Upper lobe of right lung (tissue), 1 donor: ENCODE results near the gene RAB8A. TPM values are rescaled to one million over a fixed set of nuclear protein-coding genes. Genes with fewer than 3 reads are reported as not detected.

ENCODE experiments used
- ATAC-seq: fragments of 200-7000 bp; cut with Tn5 transposase; one replicate; pipeline ENCODE4 v1.9.1; 2020; ENCODE audit warnings: mild to moderate bottlenecking, moderate library complexity
- DNase-seq: peaks from one replicate; pipeline ENCODE4 v3.0.0-alpha.2; 2020
- H3K27ac ChIP-seq: fragments of 200-600 bp; one replicate; pipeline ENCODE4 v1.8.0; 2022
- H3K27me3 ChIP-seq: fragments of 200-600 bp; one replicate; pipeline ENCODE4 v1.8.0; 2022; ENCODE audit warnings: mild to moderate bottlenecking
- H3K36me3 ChIP-seq: fragments of 200-600 bp; one replicate; pipeline ENCODE4 v1.8.0; 2022
- H3K4me1 ChIP-seq: fragments of 200-600 bp; one replicate; pipeline ENCODE4 v1.8.0; 2022
- H3K4me3 ChIP-seq: fragments of 200-600 bp; one replicate; pipeline ENCODE4 v1.8.0; 2022; ENCODE audit warnings: mild to moderate bottlenecking
- H3K9me3 ChIP-seq: fragments of 200-600 bp; one replicate; pipeline ENCODE4 v1.8.0; 2022
- intact Hi-C: fragments of 100-400 bp; cut with DNase I; formaldehyde crosslinking; loops from one replicate; pipeline ENCODE4 v1.11.0; 2022
- total RNA-seq: library from RNA; stranded (reverse); fragmentation: NEBNext Ultra II Directional; extraction: Animal tissue kit (Norgen Biotek cat#: 25700); gene quantifications from one replicate; pipeline ENCODE4 v1.2.1, GENCODE V29; 2021
- TF ChIP-seq, protein P1 (sequence below): fragments of 200-600 bp; IDR thresholded peaks from one replicate; pipeline ENCODE4 v1.8.0; 2022; ENCODE audit warnings: antibody characterized with exemption
- donor health status: DM: no; HTN: yes; CAD: no; lungs with severe emphysema.

RAB8A gene
- total RNA-seq, 1 donor from 2014 or later, result 101 TPM

DNA sequence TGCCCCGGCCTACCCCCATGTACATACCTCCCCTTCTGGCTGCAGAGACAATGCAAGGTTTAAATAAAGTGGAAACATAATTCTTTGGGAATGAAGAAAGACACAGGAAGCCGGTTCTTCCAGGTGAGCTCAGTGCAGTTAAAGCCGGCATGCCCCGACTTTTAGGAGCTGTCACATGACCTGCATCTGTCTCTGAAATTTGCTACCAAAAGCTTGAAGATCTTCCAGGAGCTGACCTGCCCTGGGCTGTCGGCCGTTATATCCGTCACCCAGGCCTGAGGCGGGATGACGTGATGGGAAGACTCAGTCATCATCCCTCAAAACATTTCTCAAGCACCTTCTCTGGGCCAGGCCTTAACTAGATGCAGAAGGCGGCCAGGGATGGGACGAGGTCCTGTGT lies 10.3 kb downstream of the RAB8A start:
- H3K9me3 ChIP-seq, result no peaks in the 10 kb centered on the region
- H3K4me3 ChIP-seq, result no peak overlapping the region
- intact Hi-C loops, result no loop called here
- H3K36me3 ChIP-seq, result peaks cover 92% of the 10 kb centered on the region
- no peak overlapping the region for H3K27ac ChIP-seq
- DNase-seq (no peak), ATAC-seq (no peak)
- TF ChIP-seq, protein P1, sequence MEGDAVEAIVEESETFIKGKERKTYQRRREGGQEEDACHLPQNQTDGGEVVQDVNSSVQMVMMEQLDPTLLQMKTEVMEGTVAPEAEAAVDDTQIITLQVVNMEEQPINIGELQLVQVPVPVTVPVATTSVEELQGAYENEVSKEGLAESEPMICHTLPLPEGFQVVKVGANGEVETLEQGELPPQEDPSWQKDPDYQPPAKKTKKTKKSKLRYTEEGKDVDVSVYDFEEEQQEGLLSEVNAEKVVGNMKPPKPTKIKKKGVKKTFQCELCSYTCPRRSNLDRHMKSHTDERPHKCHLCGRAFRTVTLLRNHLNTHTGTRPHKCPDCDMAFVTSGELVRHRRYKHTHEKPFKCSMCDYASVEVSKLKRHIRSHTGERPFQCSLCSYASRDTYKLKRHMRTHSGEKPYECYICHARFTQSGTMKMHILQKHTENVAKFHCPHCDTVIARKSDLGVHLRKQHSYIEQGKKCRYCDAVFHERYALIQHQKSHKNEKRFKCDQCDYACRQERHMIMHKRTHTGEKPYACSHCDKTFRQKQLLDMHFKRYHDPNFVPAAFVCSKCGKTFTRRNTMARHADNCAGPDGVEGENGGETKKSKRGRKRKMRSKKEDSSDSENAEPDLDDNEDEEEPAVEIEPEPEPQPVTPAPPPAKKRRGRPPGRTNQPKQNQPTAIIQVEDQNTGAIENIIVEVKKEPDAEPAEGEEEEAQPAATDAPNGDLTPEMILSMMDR, result no peak
- peaks cover 4% of the 10 kb centered on the region for H3K4me1 ChIP-seq
- H3K27me3 ChIP-seq, result no peaks in the 10 kb centered on the region

DNA sequence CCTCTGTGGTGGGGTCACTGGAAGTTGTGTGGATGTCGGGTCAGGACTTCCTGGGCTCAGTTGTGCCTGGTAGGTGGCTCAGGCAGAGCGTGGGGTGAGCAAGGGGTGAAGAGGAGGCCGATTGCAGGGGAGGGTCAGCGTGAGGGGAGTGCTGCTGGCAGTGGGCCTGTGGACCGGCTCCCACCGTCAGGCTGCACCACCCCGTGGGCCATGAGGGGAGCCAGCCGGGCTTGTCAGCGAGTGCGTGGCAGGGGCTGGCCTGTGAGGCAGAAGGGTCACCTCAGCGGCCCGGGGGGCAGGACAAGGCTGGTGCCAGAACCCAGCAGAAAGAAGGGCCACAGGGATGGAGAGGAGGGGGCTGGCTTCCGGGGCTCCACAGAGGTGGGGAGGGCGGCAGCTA lies 13.3 kb downstream of the RAB8A start:
- TF ChIP-seq, protein P1, result no peak
- Histone ChIP-seq H3K27me3 (no peaks in the 10 kb centered on the region), H3K9me3 (no peaks in the 10 kb centered on the region), H3K4me3 (no peak overlapping the region), H3K27ac (no peak overlapping the region), H3K4me1 (no peaks in the 10 kb centered on the region), H3K36me3 (peaks cover 98% of the 10 kb centered on the region)
- intact Hi-C loops, result no loop called here
- DNase-seq (no peak), ATAC-seq (no peak)

DNA sequence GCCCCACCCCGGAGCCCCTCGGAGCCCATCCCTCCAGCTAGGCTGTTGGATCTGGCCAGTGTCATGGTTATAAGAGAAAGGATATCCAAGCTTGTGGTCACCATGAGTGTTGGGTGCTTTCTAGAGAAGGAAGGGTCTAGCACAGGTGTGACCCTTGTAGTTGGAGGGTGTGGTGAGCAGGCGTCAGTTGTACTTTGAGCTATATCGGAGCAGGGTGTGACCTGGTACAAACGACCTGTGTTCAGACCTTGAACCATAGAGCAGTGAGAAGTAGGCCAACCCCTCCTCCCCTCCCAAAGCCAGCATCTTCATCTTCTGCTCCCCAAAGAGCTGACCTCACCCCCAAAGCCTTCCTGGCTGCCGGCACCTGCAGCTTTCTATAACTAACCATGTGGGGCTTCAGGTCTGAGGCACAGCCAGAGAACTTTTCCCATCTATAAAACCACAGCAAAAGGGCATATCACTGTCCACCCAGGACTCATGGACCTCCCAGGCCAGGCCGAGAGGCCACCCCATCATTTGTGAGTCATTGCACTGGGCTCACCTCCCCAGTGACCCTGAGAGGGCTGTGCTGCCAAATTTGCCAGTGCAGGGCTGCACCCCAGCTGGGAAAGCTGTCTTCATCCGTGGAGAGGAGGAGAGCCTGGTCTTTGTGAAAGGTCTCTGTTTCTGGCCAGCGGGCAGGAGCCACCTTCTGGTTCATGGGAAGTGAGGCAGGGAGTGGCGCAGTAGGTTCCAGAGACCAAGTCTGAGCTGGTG lies 14.2 kb downstream of the RAB8A start:
- no peak overlapping the region for H3K27ac ChIP-seq
- H3K36me3 ChIP-seq, result peaks cover 98% of the 10 kb centered on the region
- TF ChIP-seq, protein P1, result no peak
- H3K4me3 ChIP-seq, result no peak overlapping the region
- ATAC-seq (no peak), DNase-seq (no peak)
- no peaks in the 10 kb centered on the region for H3K4me1 ChIP-seq
- intact Hi-C loops, result no loop called here
- no peaks in the 10 kb centered on the region for H3K27me3 ChIP-seq
- H3K9me3 ChIP-seq, result no peaks in the 10 kb centered on the region

DNA sequence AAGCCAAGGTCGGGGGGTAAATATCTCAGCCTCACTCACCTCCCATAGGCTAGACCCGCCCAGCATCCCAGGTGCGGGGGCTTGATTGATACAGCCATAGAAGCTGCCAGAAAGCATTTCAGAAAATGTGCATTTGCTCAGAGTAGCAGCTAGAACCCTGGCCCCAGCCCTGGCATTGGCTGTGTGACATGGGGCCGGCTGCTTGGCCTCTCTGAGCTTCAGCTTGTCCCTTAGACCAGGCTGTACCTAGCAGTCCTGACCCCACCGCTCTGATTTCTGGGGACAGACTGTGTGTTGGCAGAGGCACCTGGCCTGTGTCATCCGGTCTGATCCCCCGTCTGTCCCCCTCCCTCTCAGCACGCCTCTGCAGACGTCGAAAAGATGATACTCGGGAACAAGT lies 15.4 kb downstream of the RAB8A start:
- Histone ChIP-seq H3K4me3 (no peak overlapping the region), H3K36me3 (peaks cover 89% of the 10 kb centered on the region), H3K9me3 (no peaks in the 10 kb centered on the region), H3K4me1 (no peaks in the 10 kb centered on the region), H3K27me3 (no peaks in the 10 kb centered on the region), H3K27ac (no peak overlapping the region)
- intact Hi-C loops, result no loop called here
- no peak for ATAC-seq
- no peak for DNase-seq
- TF ChIP-seq, protein P1, result no peak

DNA sequence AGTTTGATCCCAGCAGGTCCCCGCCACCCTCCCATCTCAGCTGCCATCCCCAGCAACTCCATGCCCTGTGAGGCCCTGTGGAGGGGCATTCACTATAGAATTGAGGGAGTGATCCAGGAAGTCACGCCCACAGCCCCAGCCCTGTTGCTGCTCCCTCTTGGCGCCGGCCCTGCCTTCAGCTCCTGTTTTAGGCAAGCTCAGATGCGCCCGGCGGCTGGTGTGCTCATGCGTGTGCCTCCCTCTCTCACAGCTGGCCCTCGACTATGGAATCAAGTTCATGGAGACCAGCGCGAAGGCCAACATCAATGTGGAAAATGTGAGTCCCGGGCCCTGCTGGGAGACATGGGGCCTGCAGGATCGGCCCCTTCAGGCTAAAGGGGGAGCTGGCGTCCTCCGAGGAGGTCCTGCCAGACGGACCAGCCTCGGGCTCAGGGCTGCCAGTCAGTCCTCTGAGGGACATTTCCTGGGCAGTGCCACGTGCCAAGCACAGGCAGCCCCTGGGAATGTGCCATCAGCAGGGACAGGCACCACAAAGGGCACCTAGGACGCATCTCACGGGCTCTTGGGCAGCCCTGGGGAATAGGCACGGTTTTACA lies 16.2 kb downstream of the RAB8A start:
- Histone ChIP-seq H3K9me3 (no peaks in the 10 kb centered on the region), H3K27me3 (no peaks in the 10 kb centered on the region), H3K27ac (no peak overlapping the region), H3K36me3 (peaks cover 89% of the 10 kb centered on the region), H3K4me1 (no peaks in the 10 kb centered on the region), H3K4me3 (no peak overlapping the region)
- TF ChIP-seq, protein P1, result no peak
- DNase-seq (no peak), ATAC-seq (no peak)
- intact Hi-C loops, result no loop called here
